Astrocyte (in vitro differentiated cells and primary cell): ENCODE results near the gene EFCAB6. TPM values are rescaled to one million over a fixed set of nuclear protein-coding genes. Genes with fewer than 3 reads are reported as not detected.

Experiments used
- DNase-seq: peaks from one replicate; pipeline ENCODE4 v3.0.0-alpha.2; 2010; ENCODE audit warnings: low read depth
- FAIRE-seq: peaks from 2 replicates; lab custom pipeline; 2011; peaks lifted over from hg19 to GRCh38; lab: Jason Lieb, UNC
- H2AFZ ChIP-seq: 2 replicates; pipeline ENCODE4 v1.6.0; 2012; ENCODE audit warnings: low read depth, low read length, inconsistent platforms
- H3K27ac ChIP-seq: 2 replicates; pipeline ENCODE4 v1.5.1; 2011; ENCODE audit warnings: low read depth, low read length, inconsistent platforms
- H3K27me3 ChIP-seq: 2 replicates; pipeline ENCODE4 v1.6.0; 2011; ENCODE audit warnings: low read length, inconsistent platforms; ENCODE audit not compliant: insufficient read depth
- H3K36me3 ChIP-seq: 2 replicates; pipeline ENCODE4 v1.5.1; 2011; ENCODE audit warnings: low read length, inconsistent platforms; ENCODE audit not compliant: insufficient read depth
- H3K4me1 ChIP-seq: 2 replicates; pipeline ENCODE4 v1.5.1; 2011; ENCODE audit warnings: low read length, inconsistent platforms; ENCODE audit not compliant: insufficient read depth
- H3K4me2 ChIP-seq: 2 replicates; pipeline ENCODE4 v1.6.0; 2012; ENCODE audit warnings: low read length, inconsistent platforms
- H3K4me3 ChIP-seq: 2 replicates; pipeline ENCODE4 v1.5.1; 2011; ENCODE audit warnings: low read depth, mild to moderate bottlenecking, low read length, inconsistent platforms; ENCODE audit not compliant: insufficient read depth
- H3K79me2 ChIP-seq: 2 replicates; pipeline ENCODE4 v1.6.0; 2012; ENCODE audit warnings: mild to moderate bottlenecking, low read length, inconsistent platforms; ENCODE audit not compliant: insufficient read depth
- H3K9ac ChIP-seq: 2 replicates; pipeline ENCODE4 v1.6.0; 2012; ENCODE audit warnings: mild to moderate bottlenecking, low read length, inconsistent platforms
- H3K9me3 ChIP-seq: 2 replicates; pipeline ENCODE4 v1.5.1; 2012; ENCODE audit warnings: low read depth, mild to moderate bottlenecking, low read length, inconsistent platforms; ENCODE audit not compliant: insufficient read depth
- H4K20me1 ChIP-seq: 2 replicates; pipeline ENCODE4 v1.6.0; 2012; ENCODE audit warnings: low read length, inconsistent platforms; ENCODE audit not compliant: insufficient read depth
- H3K27ac Mint-ChIP-seq: one replicate; pipeline ENCODE4 v1.8.0; 2021; ENCODE audit warnings: mild to moderate bottlenecking, mixed read lengths; ENCODE audit not compliant: unreplicated experiment
- H3K27me3 Mint-ChIP-seq: one replicate; pipeline ENCODE4 v1.8.0; 2021; ENCODE audit warnings: low read depth, mixed read lengths; ENCODE audit not compliant: unreplicated experiment
- H3K36me3 Mint-ChIP-seq: one replicate; pipeline ENCODE4 v1.8.0; 2021; ENCODE audit warnings: low read depth, mixed read lengths; ENCODE audit not compliant: unreplicated experiment
- H3K4me1 Mint-ChIP-seq: one replicate; pipeline ENCODE4 v1.8.0; 2021; ENCODE audit warnings: low read depth, mixed read lengths; ENCODE audit not compliant: unreplicated experiment
- H3K4me3 Mint-ChIP-seq: one replicate; pipeline ENCODE4 v1.8.0; 2021; ENCODE audit warnings: mild to moderate bottlenecking, moderate library complexity, mixed read lengths; ENCODE audit not compliant: unreplicated experiment
- H3K9me3 Mint-ChIP-seq: one replicate; pipeline ENCODE4 v1.8.0; 2021; ENCODE audit warnings: mild to moderate bottlenecking, mixed read lengths; ENCODE audit not compliant: unreplicated experiment
- EZH2 ChIP-seq: IDR thresholded peaks from 2 replicates; pipeline ENCODE4 v1.6.1; 2012; ENCODE audit warnings: mild to moderate bottlenecking, low read length, inconsistent platforms; ENCODE audit not compliant: insufficient read depth
- total RNA-seq: library from RNA; stranded (reverse); gene quantifications from 2 replicates; pipeline ENCODE4 v1.2.1, GENCODE V29; 2021
- TF ChIP-seq, protein P1 (sequence below): IDR thresholded peaks from 2 replicates; pipeline ENCODE4 v1.5.1; 2011; ENCODE audit warnings: low read depth, mild to moderate bottlenecking, inconsistent platforms, low read length, moderate library complexity; ENCODE audit not compliant: insufficient read depth

The EFCAB6 gene
- total RNA-seq, 1 donor from 2014 or later = 1.2 TPM

GRCh38 chr22:43831561-43832392 is 19.7 kb upstream of the EFCAB6 start:
- H3K9ac ChIP-seq = no peak overlapping the region
- peaks cover 12% of the 10 kb centered on the region for H3K4me1 Mint-ChIP-seq
- H3K27me3 ChIP-seq = no peaks in the 10 kb centered on the region
- no peak overlapping the region for H3K27ac ChIP-seq
- DNase-seq = no peak
- no peaks in the 10 kb centered on the region for H3K36me3 ChIP-seq
- no peaks in the 10 kb centered on the region for H3K9me3 Mint-ChIP-seq
- H3K4me3 ChIP-seq = no peak overlapping the region
- H2AFZ ChIP-seq = no peak overlapping the region
- H4K20me1 ChIP-seq = no peaks in the 10 kb centered on the region
- no peak for TF ChIP-seq EZH2
- TF ChIP-seq, protein P1, sequence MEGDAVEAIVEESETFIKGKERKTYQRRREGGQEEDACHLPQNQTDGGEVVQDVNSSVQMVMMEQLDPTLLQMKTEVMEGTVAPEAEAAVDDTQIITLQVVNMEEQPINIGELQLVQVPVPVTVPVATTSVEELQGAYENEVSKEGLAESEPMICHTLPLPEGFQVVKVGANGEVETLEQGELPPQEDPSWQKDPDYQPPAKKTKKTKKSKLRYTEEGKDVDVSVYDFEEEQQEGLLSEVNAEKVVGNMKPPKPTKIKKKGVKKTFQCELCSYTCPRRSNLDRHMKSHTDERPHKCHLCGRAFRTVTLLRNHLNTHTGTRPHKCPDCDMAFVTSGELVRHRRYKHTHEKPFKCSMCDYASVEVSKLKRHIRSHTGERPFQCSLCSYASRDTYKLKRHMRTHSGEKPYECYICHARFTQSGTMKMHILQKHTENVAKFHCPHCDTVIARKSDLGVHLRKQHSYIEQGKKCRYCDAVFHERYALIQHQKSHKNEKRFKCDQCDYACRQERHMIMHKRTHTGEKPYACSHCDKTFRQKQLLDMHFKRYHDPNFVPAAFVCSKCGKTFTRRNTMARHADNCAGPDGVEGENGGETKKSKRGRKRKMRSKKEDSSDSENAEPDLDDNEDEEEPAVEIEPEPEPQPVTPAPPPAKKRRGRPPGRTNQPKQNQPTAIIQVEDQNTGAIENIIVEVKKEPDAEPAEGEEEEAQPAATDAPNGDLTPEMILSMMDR = no peak
- peaks cover 9% of the 10 kb centered on the region for H3K4me1 ChIP-seq
- H3K36me3 Mint-ChIP-seq = peaks cover 5% of the 10 kb centered on the region
- H3K27me3 Mint-ChIP-seq = peaks cover 10% of the 10 kb centered on the region
- H3K4me2 ChIP-seq = no peak overlapping the region
- H3K4me3 Mint-ChIP-seq = no peak overlapping the region
- FAIRE-seq = no peak
- H3K9me3 ChIP-seq = no peaks in the 10 kb centered on the region
- H3K27ac Mint-ChIP-seq = no peak overlapping the region
- no peaks in the 10 kb centered on the region for H3K79me2 ChIP-seq

DNA sequence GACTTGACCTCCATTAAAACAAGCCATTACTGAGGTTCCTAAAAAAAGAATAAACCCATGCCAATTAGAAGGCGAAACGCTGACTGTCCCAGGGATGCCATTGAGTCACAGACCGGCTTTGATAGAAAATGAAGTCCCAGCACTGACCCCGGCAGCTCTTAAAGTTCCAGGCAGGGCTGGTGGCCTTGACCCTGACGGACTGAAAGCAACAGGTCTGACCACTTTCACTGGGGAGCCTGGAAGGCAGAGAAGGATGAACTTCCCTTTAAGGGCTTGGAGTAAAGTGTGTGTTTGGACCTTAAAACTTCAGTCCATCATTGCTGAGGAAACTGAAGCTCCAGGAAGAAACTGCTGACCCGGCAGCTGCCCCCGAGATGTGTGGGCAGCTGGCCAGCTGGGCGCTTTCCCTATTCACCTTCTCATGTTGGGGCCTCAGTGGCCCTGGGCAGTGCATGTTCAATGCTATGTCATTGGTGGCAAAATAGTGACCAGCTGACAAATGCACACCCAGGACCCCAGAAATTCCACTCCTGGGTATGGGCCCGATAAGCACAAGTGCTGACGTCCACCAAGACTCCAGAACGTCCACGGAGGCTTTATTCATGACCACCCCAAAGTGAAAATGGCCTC is 18.9 kb upstream of the EFCAB6 start:
- Mint-ChIP-seq H3K27ac (no peak overlapping the region), H3K9me3 (no peaks in the 10 kb centered on the region), H3K27me3 (peaks cover 10% of the 10 kb centered on the region), H3K4me3 (no peak overlapping the region), H3K4me1 (peaks cover 19% of the 10 kb centered on the region), H3K36me3 (peaks cover 5% of the 10 kb centered on the region)
- FAIRE-seq (no peak), DNase-seq (no peak)
- Histone ChIP-seq H3K79me2 (no peaks in the 10 kb centered on the region), H3K4me3 (no peak overlapping the region), H3K27me3 (no peaks in the 10 kb centered on the region), H3K9ac (no peak overlapping the region), H3K27ac (no peak overlapping the region), H3K4me1 (peaks cover 16% of the 10 kb centered on the region), H3K36me3 (no peaks in the 10 kb centered on the region), H3K4me2 (no peak overlapping the region), H2AFZ (no peak overlapping the region), H3K9me3 (no peaks in the 10 kb centered on the region), H4K20me1 (no peaks in the 10 kb centered on the region)
- no peak for TF ChIP-seq EZH2
- TF ChIP-seq, protein P1 = no peak
